ENCODE data around the gene BMP7. TPM values are rescaled to one million over a fixed set of nuclear protein-coding genes. Genes with fewer than 3 reads are reported as not detected.

Gene BMP7
- total RNA-seq, 1 donor from 2014 or later, result 3.7 TPM

DNA sequence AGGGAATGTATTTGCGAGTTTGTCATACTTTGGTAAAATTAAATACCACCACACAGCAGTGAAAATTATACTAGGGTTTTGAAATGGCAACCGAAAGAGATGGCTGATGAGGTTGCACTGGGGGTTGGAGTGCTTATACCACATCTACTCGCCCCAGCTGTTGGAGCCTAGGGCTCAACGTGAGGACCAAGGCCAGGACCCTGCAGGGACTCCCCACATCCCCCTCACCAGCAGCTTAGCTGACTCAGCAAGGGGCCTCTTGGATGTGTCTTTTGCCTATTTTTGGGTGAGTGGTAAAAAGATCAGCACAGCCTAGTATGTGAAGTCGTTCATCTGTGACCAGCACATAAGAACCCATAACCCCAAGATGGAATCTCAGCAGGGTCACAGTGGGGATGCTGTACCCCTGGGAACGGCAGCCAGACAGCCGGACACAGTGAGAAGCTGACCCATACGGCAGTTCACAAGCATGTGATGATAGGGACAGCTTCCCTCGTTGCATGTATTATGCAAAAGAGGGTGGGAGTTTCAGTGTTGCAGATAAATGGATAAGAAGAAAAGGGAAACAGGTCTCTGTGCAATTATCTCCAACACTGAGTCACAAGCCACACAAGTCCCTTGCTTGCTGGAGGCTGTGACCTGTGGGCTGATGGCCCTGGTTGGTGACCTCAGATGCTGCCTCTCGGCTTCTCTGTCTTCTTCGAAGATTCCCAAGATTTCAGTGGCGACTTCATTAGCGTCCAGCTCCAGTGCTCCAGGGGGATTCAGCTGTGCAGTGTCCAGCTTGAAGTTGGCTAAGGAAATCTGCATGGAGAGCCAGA is 42.2 kb upstream of the BMP7 start:
- H3K36me3 ChIP-seq (ENCODE audit: control insufficient read depth in 3 of 3, insufficient read depth in 3 of 3, low read length in 3 of 3), result no peaks in the 10 kb centered on the region
- peaks cover 0 to 2% (median 0%) of the 10 kb centered on the region in 3 donors for H3K4me1 ChIP-seq (ENCODE audit: control insufficient read depth in 3 of 3, insufficient read depth in 3 of 3, low read length in 3 of 3)
- H3K27me3 ChIP-seq (ENCODE audit: control insufficient read depth in 3 of 3, insufficient read depth in 3 of 3, low read length in 3 of 3), result peaks cover 22 to 31% (median 27%) of the 10 kb centered on the region in 3 donors
- no peaks in the 10 kb centered on the region for H3K9me3 ChIP-seq (ENCODE audit: control insufficient read depth in 3 of 3, low read length in 3 of 3)
- H3K4me3 ChIP-seq (ENCODE audit: low read length in 3 of 3), result no peak overlapping the region
- H3K9ac ChIP-seq (ENCODE audit: low read depth in 1 of 3, low read length in 3 of 3), result no peak overlapping the region
- no peak overlapping the region for H3K27ac ChIP-seq (ENCODE audit: low read depth, low read length)

DNA sequence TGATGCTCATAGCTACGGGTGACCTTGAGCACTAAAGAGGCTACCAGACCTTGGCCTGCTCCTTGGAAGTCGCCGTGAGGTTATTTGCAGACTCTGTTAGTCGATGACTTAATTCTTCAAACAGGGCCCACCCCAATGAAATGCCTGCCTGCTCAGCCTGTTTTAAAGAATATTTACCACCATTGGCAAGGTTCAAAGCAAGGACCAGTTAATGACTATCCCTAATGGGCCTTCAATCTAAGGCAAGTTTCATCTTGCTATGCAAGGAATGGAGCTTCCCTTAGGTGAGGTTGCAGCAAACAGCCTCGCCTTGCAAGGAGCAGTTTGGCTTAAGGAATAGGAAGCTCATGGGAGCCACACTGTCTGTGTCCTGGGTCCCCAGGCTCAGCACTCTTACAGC is 40.3 kb upstream of the BMP7 start:
- H3K36me3 ChIP-seq (ENCODE audit: control insufficient read depth in 3 of 3, insufficient read depth in 3 of 3, low read length in 3 of 3), result no peaks in the 10 kb centered on the region
- peaks cover 19 to 30% (median 30%) of the 10 kb centered on the region in 3 donors for H3K27me3 ChIP-seq (ENCODE audit: control insufficient read depth in 3 of 3, insufficient read depth in 3 of 3, low read length in 3 of 3)
- H3K4me1 ChIP-seq (ENCODE audit: control insufficient read depth in 3 of 3, insufficient read depth in 3 of 3, low read length in 3 of 3), result peaks cover 0 to 2% (median 0%) of the 10 kb centered on the region in 3 donors
- no peak overlapping the region for H3K9ac ChIP-seq (ENCODE audit: low read depth in 1 of 3, low read length in 3 of 3)
- H3K9me3 ChIP-seq (ENCODE audit: control insufficient read depth in 3 of 3, low read length in 3 of 3), result no peaks in the 10 kb centered on the region
- no peak overlapping the region for H3K27ac ChIP-seq (ENCODE audit: low read depth, low read length)
- no peak overlapping the region for H3K4me3 ChIP-seq (ENCODE audit: low read length in 3 of 3)

- Histone ChIP-seq H3K4me1 (ENCODE audit: control insufficient read depth in 3 of 3, insufficient read depth in 3 of 3, low read length in 3 of 3) (no peaks in the 10 kb centered on the region), H3K9ac (ENCODE audit: low read depth in 1 of 3, low read length in 3 of 3) (no peak overlapping the region), H3K27ac (ENCODE audit: low read depth, low read length) (no peak overlapping the region), H3K36me3 (ENCODE audit: control insufficient read depth in 3 of 3, insufficient read depth in 3 of 3, low read length in 3 of 3) (no peaks in the 10 kb centered on the region), H3K27me3 (ENCODE audit: control insufficient read depth in 3 of 3, insufficient read depth in 3 of 3, low read length in 3 of 3) (peaks cover 8 to 26% (median 11%) of the 10 kb centered on the region in 3 donors), H3K4me3 (ENCODE audit: low read length in 3 of 3) (no peak overlapping the region), H3K9me3 (ENCODE audit: control insufficient read depth in 3 of 3, low read length in 3 of 3) (no peaks in the 10 kb centered on the region)
These were observed 34.6 kb upstream of the BMP7 start for GRCh38 chr20:57301026-57301425.

GRCh38 chr20:57298457-57298856 is 32.0 kb upstream of the BMP7 start:
- H3K36me3 ChIP-seq (ENCODE audit: control insufficient read depth in 3 of 3, insufficient read depth in 3 of 3, low read length in 3 of 3), result no peaks in the 10 kb centered on the region

GRCh38 chr20:57294550-57294949 is 28.1 kb upstream of the BMP7 start:
- H3K4me3 ChIP-seq (ENCODE audit: low read length in 3 of 3), result no peak overlapping the region
- H3K36me3 ChIP-seq (ENCODE audit: control insufficient read depth in 3 of 3, insufficient read depth in 3 of 3, low read length in 3 of 3), result no peaks in the 10 kb centered on the region
- no peak overlapping the region for H3K9ac ChIP-seq (ENCODE audit: low read depth in 1 of 3, low read length in 3 of 3)
- H3K4me1 ChIP-seq (ENCODE audit: control insufficient read depth in 3 of 3, insufficient read depth in 3 of 3, low read length in 3 of 3), result no peaks in the 10 kb centered on the region
- H3K27me3 ChIP-seq (ENCODE audit: control insufficient read depth in 3 of 3, insufficient read depth in 3 of 3, low read length in 3 of 3), result peaks cover 23 to 40% (median 27%) of the 10 kb centered on the region in 3 donors
- no peaks in the 10 kb centered on the region for H3K9me3 ChIP-seq (ENCODE audit: control insufficient read depth in 3 of 3, low read length in 3 of 3)
- H3K27ac ChIP-seq (ENCODE audit: low read depth, low read length), result no peak overlapping the region

More at GRCh38 chr20:57298457-57298856, 32.0 kb upstream of the BMP7 start:
- H3K9me3 ChIP-seq (ENCODE audit: control insufficient read depth in 3 of 3, low read length in 3 of 3), result no peaks in the 10 kb centered on the region
- H3K27ac ChIP-seq (ENCODE audit: low read depth, low read length), result no peak overlapping the region
- H3K4me3 ChIP-seq (ENCODE audit: low read length in 3 of 3), result no peak overlapping the region
- H3K9ac ChIP-seq (ENCODE audit: low read depth in 1 of 3, low read length in 3 of 3), result no peak overlapping the region
- peaks cover 7 to 17% (median 14%) of the 10 kb centered on the region in 3 donors for H3K27me3 ChIP-seq (ENCODE audit: control insufficient read depth in 3 of 3, insufficient read depth in 3 of 3, low read length in 3 of 3)
- H3K4me1 ChIP-seq (ENCODE audit: control insufficient read depth in 3 of 3, insufficient read depth in 3 of 3, low read length in 3 of 3), result no peaks in the 10 kb centered on the region

DNA sequence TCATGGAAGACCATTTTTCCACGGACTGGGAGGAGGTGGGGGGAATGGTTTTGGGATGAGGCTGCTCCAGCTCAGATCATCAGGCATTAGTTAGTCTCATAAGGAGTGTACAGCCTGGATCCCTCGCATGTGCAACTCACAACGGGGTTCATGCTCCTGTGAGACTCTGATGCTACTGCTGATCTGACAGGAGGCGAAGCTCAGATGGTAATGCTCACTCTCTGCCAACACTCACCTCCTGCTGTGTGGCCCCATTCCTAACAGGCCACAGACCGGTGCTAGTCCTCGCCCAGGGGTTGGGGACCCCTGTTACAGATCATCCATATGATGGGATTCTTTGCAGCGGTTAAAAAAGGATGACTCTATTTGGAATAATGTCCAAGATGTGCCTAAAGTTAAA is 27.6 kb upstream of the BMP7 start:
- H3K4me3 ChIP-seq (ENCODE audit: low read length in 3 of 3), result no peak overlapping the region
- no peaks in the 10 kb centered on the region for H3K9me3 ChIP-seq (ENCODE audit: control insufficient read depth in 3 of 3, low read length in 3 of 3)
- no peak overlapping the region for H3K9ac ChIP-seq (ENCODE audit: low read depth in 1 of 3, low read length in 3 of 3)
- H3K27me3 ChIP-seq (ENCODE audit: control insufficient read depth in 3 of 3, insufficient read depth in 3 of 3, low read length in 3 of 3), result peaks cover 24 to 43% (median 29%) of the 10 kb centered on the region in 3 donors
- no peaks in the 10 kb centered on the region for H3K4me1 ChIP-seq (ENCODE audit: control insufficient read depth in 3 of 3, insufficient read depth in 3 of 3, low read length in 3 of 3)
- no peak overlapping the region for H3K27ac ChIP-seq (ENCODE audit: low read depth, low read length)
- H3K36me3 ChIP-seq (ENCODE audit: control insufficient read depth in 3 of 3, insufficient read depth in 3 of 3, low read length in 3 of 3), result no peaks in the 10 kb centered on the region

DNA sequence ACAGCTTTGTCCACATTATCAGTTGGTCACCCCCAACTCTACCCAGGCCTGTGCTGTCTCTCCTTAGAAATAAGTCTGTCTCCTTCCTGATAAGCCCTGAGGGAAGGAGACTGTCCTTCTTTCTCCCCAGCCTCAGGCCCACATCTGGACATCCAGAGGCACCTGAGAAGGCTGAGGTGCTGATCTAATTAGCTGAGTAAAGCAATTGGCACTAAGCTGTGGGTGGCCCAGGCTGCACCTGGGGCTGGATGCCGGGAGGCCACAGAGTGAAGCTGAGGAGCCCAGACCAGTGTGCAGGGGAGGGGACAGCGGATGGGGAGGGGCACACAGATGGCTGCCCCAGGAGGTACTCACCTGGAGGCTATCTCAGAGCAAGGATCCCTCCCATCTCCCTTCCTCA is 26.2 kb upstream of the BMP7 start:
- Histone ChIP-seq H3K9me3 (ENCODE audit: control insufficient read depth in 3 of 3, low read length in 3 of 3) (no peaks in the 10 kb centered on the region), H3K36me3 (ENCODE audit: control insufficient read depth in 3 of 3, insufficient read depth in 3 of 3, low read length in 3 of 3) (no peaks in the 10 kb centered on the region), H3K4me1 (ENCODE audit: control insufficient read depth in 3 of 3, insufficient read depth in 3 of 3, low read length in 3 of 3) (peaks cover 0 to 3% (median 0%) of the 10 kb centered on the region in 3 donors), H3K4me3 (ENCODE audit: low read length in 3 of 3) (no peak overlapping the region), H3K27ac (ENCODE audit: low read depth, low read length) (no peak overlapping the region), H3K27me3 (ENCODE audit: control insufficient read depth in 3 of 3, insufficient read depth in 3 of 3, low read length in 3 of 3) (peaks cover 36 to 56% (median 41%) of the 10 kb centered on the region in 3 donors), H3K9ac (ENCODE audit: low read depth in 1 of 3, low read length in 3 of 3) (no peak overlapping the region)

DNA sequence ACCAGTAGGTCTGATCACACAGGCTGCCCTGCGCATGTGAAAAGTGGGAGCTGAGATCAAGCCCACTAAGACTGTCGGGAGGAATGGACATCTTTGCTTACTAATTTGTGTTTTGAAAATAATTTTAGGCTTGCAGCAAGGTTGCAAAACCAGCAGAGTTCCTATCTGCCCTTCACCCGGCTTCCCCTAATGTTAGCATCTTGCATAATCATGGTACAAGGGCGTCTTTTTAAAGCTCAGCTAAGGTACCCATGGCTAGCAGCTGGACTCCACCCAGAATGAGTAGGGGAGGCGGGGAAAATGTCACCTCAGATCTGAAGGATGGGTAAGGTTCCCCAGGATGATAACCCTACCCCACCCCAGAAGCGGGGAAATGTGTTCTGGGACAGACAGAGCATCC is 25.3 kb upstream of the BMP7 start:
- H3K9ac ChIP-seq (ENCODE audit: low read depth in 1 of 3, low read length in 3 of 3), result no peak overlapping the region
- H3K4me3 ChIP-seq (ENCODE audit: low read length in 3 of 3), result no peak overlapping the region
- no peak overlapping the region for H3K27ac ChIP-seq (ENCODE audit: low read depth, low read length)
- peaks cover 0 to 3% (median 0%) of the 10 kb centered on the region in 3 donors for H3K4me1 ChIP-seq (ENCODE audit: control insufficient read depth in 3 of 3, insufficient read depth in 3 of 3, low read length in 3 of 3)
- no peaks in the 10 kb centered on the region for H3K36me3 ChIP-seq (ENCODE audit: control insufficient read depth in 3 of 3, insufficient read depth in 3 of 3, low read length in 3 of 3)
- no peaks in the 10 kb centered on the region for H3K9me3 ChIP-seq (ENCODE audit: control insufficient read depth in 3 of 3, low read length in 3 of 3)
- H3K27me3 ChIP-seq (ENCODE audit: control insufficient read depth in 3 of 3, insufficient read depth in 3 of 3, low read length in 3 of 3), result peaks cover 42 to 65% (median 49%) of the 10 kb centered on the region in 3 donors

DNA sequence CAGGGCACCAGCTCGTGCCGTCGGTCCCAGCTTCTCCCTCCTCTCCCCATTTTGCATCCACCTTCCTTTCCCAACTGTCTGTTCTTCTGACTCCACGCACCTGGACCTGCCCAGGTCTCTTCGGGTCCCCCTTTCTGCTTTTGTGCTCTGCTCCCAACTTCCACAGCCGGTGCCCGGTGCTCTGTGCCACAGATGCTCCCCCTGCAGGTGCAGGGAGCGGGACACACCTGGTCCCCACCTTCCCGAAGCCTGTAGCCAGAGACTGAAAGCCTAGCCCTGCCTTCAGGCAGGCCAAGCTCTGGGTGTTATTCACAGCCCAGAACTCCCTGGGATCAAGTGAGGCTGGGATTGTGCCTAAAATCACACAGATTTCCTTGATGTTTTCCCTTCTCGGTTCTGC is 24.6 kb upstream of the BMP7 start:
- Histone ChIP-seq H3K4me3 (ENCODE audit: low read length in 3 of 3) (no peak overlapping the region), H3K27ac (ENCODE audit: low read depth, low read length) (no peak overlapping the region), H3K4me1 (ENCODE audit: control insufficient read depth in 3 of 3, insufficient read depth in 3 of 3, low read length in 3 of 3) (peaks cover 0 to 3% (median 0%) of the 10 kb centered on the region in 3 donors), H3K9ac (ENCODE audit: low read depth in 1 of 3, low read length in 3 of 3) (no peak overlapping the region), H3K27me3 (ENCODE audit: control insufficient read depth in 3 of 3, insufficient read depth in 3 of 3, low read length in 3 of 3) (peaks cover 45 to 71% (median 55%) of the 10 kb centered on the region in 3 donors), H3K36me3 (ENCODE audit: control insufficient read depth in 3 of 3, insufficient read depth in 3 of 3, low read length in 3 of 3) (no peaks in the 10 kb centered on the region), H3K9me3 (ENCODE audit: control insufficient read depth in 3 of 3, low read length in 3 of 3) (no peaks in the 10 kb centered on the region)

- H3K27me3 ChIP-seq (ENCODE audit: control insufficient read depth in 3 of 3, insufficient read depth in 3 of 3, low read length in 3 of 3), result peaks cover 45 to 76% (median 55%) of the 10 kb centered on the region in 3 donors
- H3K4me1 ChIP-seq (ENCODE audit: control insufficient read depth in 3 of 3, insufficient read depth in 3 of 3, low read length in 3 of 3), result peaks cover 0 to 3% (median 0%) of the 10 kb centered on the region in 3 donors
- no peak overlapping the region for H3K9ac ChIP-seq (ENCODE audit: low read depth in 1 of 3, low read length in 3 of 3)
These were observed 23.7 kb upstream of the BMP7 start for GRCh38 chr20:57290178-57290484.

More at GRCh38 chr20:57290178-57290484, 23.7 kb upstream of the BMP7 start:
- H3K36me3 ChIP-seq (ENCODE audit: control insufficient read depth in 3 of 3, insufficient read depth in 3 of 3, low read length in 3 of 3), result no peaks in the 10 kb centered on the region
- H3K4me3 ChIP-seq (ENCODE audit: low read length in 3 of 3), result no peak overlapping the region
- H3K9me3 ChIP-seq (ENCODE audit: control insufficient read depth in 3 of 3, low read length in 3 of 3), result no peaks in the 10 kb centered on the region
- H3K27ac ChIP-seq (ENCODE audit: low read depth, low read length), result no peak overlapping the region
